DLD1 (cell line): ENCODE data around the gene MCM8.

Source experiments
- in situ Hi-C: cut with HindIII; loops from 2 replicates; pipeline ENCODE4 v1.10.0; 2017; ENCODE audit warnings: low sequenced_read_pairs

The MCM8 gene

GRCh38 chr20:5950271-5951031 is at the start of gene MCM8, which contains the start of gene TRMT6:
MCM8 (plus strand) TSS chr20:5950652; CDS start chr20:5952016, 1,364 bp downstream.
TRMT6 (minus strand) TSS chr20:5950533; CDS start chr20:5950405, 128 bp downstream.
- in situ Hi-C loops: no loop called here

GRCh38 chr20:5900908-5901307 is 49.5 kb upstream of the MCM8 start:
- in situ Hi-C loops: no loop called here

- in situ Hi-C loops: no loop called here
Measured at GRCh38 chr20:5908981-5909380, 41.5 kb upstream of the MCM8 start.

- in situ Hi-C loops: no loop called here
Measured at GRCh38 chr20:5910186-5910585, 40.3 kb upstream of the MCM8 start.

GRCh38 chr20:5913166-5913565 is 37.3 kb upstream of the MCM8 start:
- in situ Hi-C loops: no loop called here

- in situ Hi-C loops: no loop called here
Measured at GRCh38 chr20:5914859-5915258, 35.6 kb upstream of the MCM8 start.

- in situ Hi-C loops: no loop called here
Measured at GRCh38 chr20:5918856-5919625, 31.4 kb upstream of the MCM8 start.

GRCh38 chr20:5919626-5920544 is 30.6 kb upstream of the MCM8 start:
- in situ Hi-C loops: no loop called here

GRCh38 chr20:5920581-5920980 is 29.9 kb upstream of the MCM8 start:
- in situ Hi-C loops: no loop called here

GRCh38 chr20:5923493-5923892 is 27.0 kb upstream of the MCM8 start:
- in situ Hi-C loops: no loop called here

- in situ Hi-C loops: no loop called here
Measured at GRCh38 chr20:5925551-5925950, 24.9 kb upstream of the MCM8 start.

GRCh38 chr20:5927749-5928462 is 22.5 kb upstream of the MCM8 start:
- in situ Hi-C loops: no loop called here

GRCh38 chr20:5928836-5929715 is 21.4 kb upstream of the MCM8 start:
- in situ Hi-C loops: no loop called here

GRCh38 chr20:5931411-5931810 is 19.0 kb upstream of the MCM8 start:
- in situ Hi-C loops: no loop called here

GRCh38 chr20:5932796-5933195 is 17.7 kb upstream of the MCM8 start:
- in situ Hi-C loops: no loop called here

GRCh38 chr20:5933802-5934436 is 16.5 kb upstream of the MCM8 start:
- in situ Hi-C loops: no loop called here

GRCh38 chr20:5935384-5935783 is 15.1 kb upstream of the MCM8 start:
- in situ Hi-C loops: no loop called here

GRCh38 chr20:5936238-5936637 is 14.2 kb upstream of the MCM8 start:
- in situ Hi-C loops: no loop called here

GRCh38 chr20:5938456-5939029 is 11.9 kb upstream of the MCM8 start:
- in situ Hi-C loops: no loop called here
